ENCODE measurements around the gene PKD2L1.

PKD2L1 gene

DNA sequence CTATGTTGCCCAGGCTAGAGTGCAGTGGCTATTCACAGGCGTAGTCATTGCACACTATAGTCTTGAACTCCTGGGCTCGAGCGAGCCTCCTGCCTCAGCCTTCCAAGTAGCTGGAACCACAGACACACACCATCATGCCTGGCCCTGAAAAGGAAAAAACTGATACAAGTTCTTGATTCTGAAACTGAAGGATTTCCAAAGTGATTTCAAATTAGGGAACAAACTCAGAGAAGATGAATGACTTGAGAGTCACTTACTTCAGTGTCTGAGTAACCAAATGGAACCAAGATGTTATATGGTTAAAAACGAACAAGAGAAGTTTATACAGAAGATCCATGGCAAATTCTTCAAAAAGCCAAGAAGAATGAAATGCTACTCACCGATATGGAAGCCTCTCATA lies 77.0 kb downstream of the PKD2L1 start:
- TF ChIP-seq, protein P1, sequence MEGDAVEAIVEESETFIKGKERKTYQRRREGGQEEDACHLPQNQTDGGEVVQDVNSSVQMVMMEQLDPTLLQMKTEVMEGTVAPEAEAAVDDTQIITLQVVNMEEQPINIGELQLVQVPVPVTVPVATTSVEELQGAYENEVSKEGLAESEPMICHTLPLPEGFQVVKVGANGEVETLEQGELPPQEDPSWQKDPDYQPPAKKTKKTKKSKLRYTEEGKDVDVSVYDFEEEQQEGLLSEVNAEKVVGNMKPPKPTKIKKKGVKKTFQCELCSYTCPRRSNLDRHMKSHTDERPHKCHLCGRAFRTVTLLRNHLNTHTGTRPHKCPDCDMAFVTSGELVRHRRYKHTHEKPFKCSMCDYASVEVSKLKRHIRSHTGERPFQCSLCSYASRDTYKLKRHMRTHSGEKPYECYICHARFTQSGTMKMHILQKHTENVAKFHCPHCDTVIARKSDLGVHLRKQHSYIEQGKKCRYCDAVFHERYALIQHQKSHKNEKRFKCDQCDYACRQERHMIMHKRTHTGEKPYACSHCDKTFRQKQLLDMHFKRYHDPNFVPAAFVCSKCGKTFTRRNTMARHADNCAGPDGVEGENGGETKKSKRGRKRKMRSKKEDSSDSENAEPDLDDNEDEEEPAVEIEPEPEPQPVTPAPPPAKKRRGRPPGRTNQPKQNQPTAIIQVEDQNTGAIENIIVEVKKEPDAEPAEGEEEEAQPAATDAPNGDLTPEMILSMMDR (IDR thresholded peaks at IDR 0.05; ENCODE audit: control insufficient read depth, extremely low read depth, insufficient read depth): no peak
- H3K4me3 ChIP-seq (ENCODE audit: low read depth, low read length): no peak overlapping the region
- no peak for DNase-seq (ENCODE audit: low read depth)

DNA sequence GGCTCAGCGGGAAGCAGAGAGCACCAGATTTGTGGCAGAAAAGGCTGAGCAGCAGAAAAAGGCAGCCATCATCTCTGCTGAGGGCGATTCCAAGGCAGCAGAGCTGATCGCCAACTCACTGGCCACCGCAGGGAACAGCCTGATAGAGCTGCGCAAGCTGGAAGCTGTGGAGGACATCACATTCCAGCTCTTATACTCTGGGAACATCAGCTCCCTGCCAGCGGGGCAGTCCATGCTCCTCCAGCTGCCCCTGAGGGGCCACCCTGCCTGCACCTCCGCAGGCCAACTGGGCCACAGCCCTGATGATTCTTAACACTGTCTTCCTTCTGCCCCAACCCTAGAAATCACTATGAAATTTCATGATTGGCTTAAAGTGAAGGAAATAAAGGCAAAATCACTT lies 81.2 kb downstream of the PKD2L1 start:
- no peak for DNase-seq (ENCODE audit: low read depth)
- TF ChIP-seq, protein P1 (IDR thresholded peaks at IDR 0.05; ENCODE audit: control insufficient read depth, extremely low read depth, insufficient read depth): no peak
- no peak overlapping the region for H3K4me3 ChIP-seq (ENCODE audit: low read depth, low read length)

DNA sequence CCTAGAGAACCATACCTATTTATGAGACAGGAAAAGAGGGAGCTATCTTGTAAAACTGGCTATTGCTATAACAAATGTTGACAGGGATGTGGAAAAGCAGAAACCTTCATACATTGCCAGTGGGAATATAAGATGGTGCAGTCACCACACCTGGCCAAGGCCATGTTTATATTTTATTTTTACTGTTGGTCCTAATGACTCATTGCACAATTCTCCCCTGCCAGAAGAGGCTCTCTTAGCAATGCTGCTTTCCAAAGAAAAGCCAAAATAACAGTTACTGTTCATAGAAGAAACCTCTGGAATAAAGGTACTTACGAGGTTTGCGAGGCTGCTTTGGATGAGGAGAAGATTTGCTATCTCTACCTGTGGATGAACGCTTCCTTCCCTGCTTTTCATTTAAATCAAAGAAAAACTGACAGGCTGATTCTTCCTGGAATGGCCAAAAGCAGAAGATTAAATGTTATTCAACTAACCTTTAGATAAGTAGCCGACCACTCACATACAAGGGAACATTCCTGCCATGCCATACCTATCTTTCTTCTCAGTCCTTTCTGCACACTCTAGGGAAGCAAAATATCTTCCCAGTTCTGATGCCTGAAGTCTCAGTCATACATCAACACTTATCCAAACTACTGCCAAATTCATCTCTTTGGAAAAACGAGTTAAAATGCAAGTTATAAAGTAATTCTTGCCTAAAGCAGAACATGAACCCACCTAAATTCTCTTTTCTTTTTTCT lies 84.4 kb downstream of the PKD2L1 start:
- no peak for DNase-seq (ENCODE audit: low read depth)
- TF ChIP-seq, protein P1 (IDR thresholded peaks at IDR 0.05; ENCODE audit: control insufficient read depth, extremely low read depth, insufficient read depth): no peak
- no peak overlapping the region for H3K4me3 ChIP-seq (ENCODE audit: low read depth, low read length)

DNA sequence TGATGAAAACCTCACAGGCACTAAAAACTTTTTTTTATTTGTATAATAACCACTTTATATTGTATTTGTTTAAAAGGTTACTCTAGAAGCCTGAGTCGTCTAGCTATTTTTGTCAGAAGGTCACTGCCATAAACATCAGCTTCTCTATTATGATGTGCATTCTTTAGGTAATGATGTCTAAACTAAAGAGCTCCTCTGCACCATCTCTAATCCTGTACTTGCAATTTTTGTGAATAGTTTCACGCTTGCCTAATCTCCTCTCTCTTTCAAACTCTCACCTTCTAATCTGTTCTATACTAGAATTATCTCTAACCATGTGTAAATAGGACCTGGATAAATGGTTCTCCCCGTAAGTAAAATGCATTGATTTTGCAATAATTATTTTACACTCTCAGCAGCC lies 90.2 kb downstream of the PKD2L1 start:
- no peak overlapping the region for H3K4me3 ChIP-seq (ENCODE audit: low read depth, low read length)
- TF ChIP-seq, protein P1 (IDR thresholded peaks at IDR 0.05; ENCODE audit: control insufficient read depth, extremely low read depth, insufficient read depth): no peak
- no peak for DNase-seq (ENCODE audit: low read depth)

DNA sequence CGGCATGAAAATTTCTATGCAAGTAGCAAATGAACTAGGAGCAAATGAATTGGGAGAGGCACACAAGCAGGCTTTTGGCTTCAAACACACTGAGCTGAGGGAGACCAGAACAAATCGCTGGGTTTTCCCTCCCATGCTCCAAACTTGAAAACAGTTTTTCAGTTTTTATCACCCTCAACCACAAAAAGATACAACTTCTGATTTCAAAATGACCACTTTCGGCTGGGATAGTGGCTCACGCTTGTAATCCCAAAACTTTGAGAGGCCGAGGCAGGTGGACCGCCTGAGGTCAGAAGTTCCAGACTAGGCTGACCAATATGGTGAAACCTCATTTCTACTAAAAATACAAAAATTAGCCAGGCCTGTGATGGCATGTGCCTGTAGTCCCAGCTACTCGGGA lies 91.6 kb downstream of the PKD2L1 start:
- TF ChIP-seq, protein P1 (IDR thresholded peaks at IDR 0.05; ENCODE audit: control insufficient read depth, extremely low read depth, insufficient read depth): no peak
- DNase-seq (ENCODE audit: low read depth): no peak
- H3K4me3 ChIP-seq (ENCODE audit: low read depth, low read length): no peak overlapping the region

All from LNCaP clone FGC (cell line).